Neural cell (in vitro differentiated cells): ENCODE results near the gene USH1C. TPM values are rescaled to one million over a fixed set of nuclear protein-coding genes. Genes with fewer than 3 reads are reported as not detected.

Source experiments
- H2AFZ ChIP-seq: fragments of 200-600, 300-800 bp; sonication (generic), shearing (Covaris generic); 2 replicates; pipeline ENCODE4 v1.6.0; 2014; ENCODE audit warnings: low read depth, mild to moderate bottlenecking, antibody characterized with exemption, low read length, moderate library complexity
- H3F3A ChIP-seq: fragments of 200-600 bp; shearing (Covaris generic); 2 replicates; pipeline ENCODE4 v1.6.1; 2016; ENCODE audit warnings: mild to moderate bottlenecking, moderate library complexity, mixed read lengths, antibody characterized with exemption, low read length; ENCODE audit not compliant: insufficient read depth, poor library complexity, severe bottlenecking
- H3K27ac ChIP-seq: fragments of 200-600, 300-800 bp; sonication (generic), shearing (Covaris generic); 2 replicates; pipeline ENCODE4 v1.5.1; 2014; ENCODE audit warnings: mild to moderate bottlenecking, low read length, moderate library complexity
- H3K27me3 ChIP-seq: fragments of 300-800, 200-600 bp; sonication (generic), shearing (Covaris generic); 2 replicates; pipeline ENCODE4 v1.6.0; 2014; ENCODE audit warnings: mild to moderate bottlenecking, low read depth, low read length, moderate library complexity; ENCODE audit not compliant: insufficient read depth
- H3K36me3 ChIP-seq: fragments of 300-800, 200-600 bp; sonication (generic), shearing (Covaris generic); 2 replicates; pipeline ENCODE4 v1.5.1; 2014; ENCODE audit warnings: mild to moderate bottlenecking, antibody characterized with exemption, low read length, moderate library complexity; ENCODE audit not compliant: insufficient read depth
- H3K4me2 ChIP-seq: fragments of 300-800, 200-600 bp; sonication (generic), shearing (Covaris generic); 2 replicates; pipeline ENCODE4 v1.6.0; 2014; ENCODE audit warnings: mild to moderate bottlenecking, low read length
- H3K4me3 ChIP-seq: fragments of 300-800, 200-600 bp; sonication (generic), shearing (Covaris generic); 2 replicates; pipeline ENCODE4 v1.5.1; 2014; ENCODE audit warnings: mild to moderate bottlenecking, low read length, moderate library complexity
- H3K79me2 ChIP-seq: fragments of 200-600 bp; shearing (Covaris generic); replicated peaks from 2 replicates; pipeline ENCODE4 v1.6.0; 2014; ENCODE audit warnings: mild to moderate bottlenecking, low read length, moderate library complexity; ENCODE audit not compliant: insufficient read depth
- H3K9ac ChIP-seq: fragments of 300-800, 200-600 bp; sonication (generic), shearing (Covaris generic); 2 replicates; pipeline ENCODE4 v1.6.1; 2016; ENCODE audit warnings: mild to moderate bottlenecking, low read length, mixed read lengths
- H3K9me2 ChIP-seq: fragments of 200-600 bp; shearing (Covaris generic); 2 replicates; pipeline ENCODE4 v1.6.1; 2016; ENCODE audit warnings: mild to moderate bottlenecking, low read length, mixed read lengths; ENCODE audit not compliant: insufficient read depth
- H3K9me3 ChIP-seq: fragments of 200-600, 300-800 bp; sonication (generic), shearing (Covaris generic); 2 replicates; pipeline ENCODE4 v1.6.1; 2016; ENCODE audit warnings: mild to moderate bottlenecking, mixed run types, low read length, moderate library complexity, mixed read lengths
- H4K20me1 ChIP-seq: fragments of 200-600 bp; shearing (Covaris generic); 2 replicates; pipeline ENCODE4 v1.6.1; 2016; ENCODE audit warnings: mild to moderate bottlenecking, mixed run types; ENCODE audit not compliant: insufficient read depth
- EP300 ChIP-seq: fragments of 450-650 bp; conservative IDR thresholded peaks from 2 replicates; pipeline ENCODE4 v1.6.1; 2014; ENCODE audit warnings: antibody characterized with exemption, mild to moderate bottlenecking, moderate library complexity; ENCODE audit not compliant: poor library complexity, severe bottlenecking
- EZH2 ChIP-seq: fragments of 200-600, 300-800 bp; shearing (Covaris generic), sonication (generic); IDR thresholded peaks from 2 replicates; pipeline ENCODE4 v1.6.1; 2014; ENCODE audit warnings: antibody characterized with exemption, low read length, borderline replicate concordance, mild to moderate bottlenecking; ENCODE audit not compliant: insufficient read depth, poor library complexity, severe bottlenecking
- MXI1 ChIP-seq: fragments of 450-650 bp; conservative IDR thresholded peaks from 2 replicates; pipeline ENCODE4 v1.6.1; 2014; ENCODE audit warnings: antibody characterized with exemption, mild to moderate bottlenecking; ENCODE audit not compliant: poor library complexity, severe bottlenecking
- POLR2AphosphoS5 ChIP-seq: IDR thresholded peaks from 2 replicates; pipeline ENCODE4 v1.6.1; 2012
- RAD21 ChIP-seq: fragments of 450-650 bp; conservative IDR thresholded peaks from 2 replicates; pipeline ENCODE4 v1.6.1; 2014; ENCODE audit warnings: antibody characterized with exemption, mild to moderate bottlenecking, moderate library complexity
- SMC3 ChIP-seq: fragments of 450-650 bp; conservative IDR thresholded peaks from 2 replicates; pipeline ENCODE4 v1.6.1; 2014; ENCODE audit warnings: antibody characterized with exemption, mild to moderate bottlenecking, moderate library complexity; ENCODE audit not compliant: poor library complexity
- TAF1 ChIP-seq: IDR thresholded peaks from 2 replicates; pipeline ENCODE4 v1.6.1; 2012; ENCODE audit warnings: low read depth
- polyA plus RNA-seq: library from polyadenylated mRNA; depleted of rRNA; stranded (reverse); fragments of >200 nt; gene quantifications from 2 replicates; pipeline ENCODE4 v1.2.3, GENCODE V29; 2014
- TF ChIP-seq, protein P1 (sequence below): fragments of 450-650 bp; IDR thresholded peaks from 2 replicates; pipeline ENCODE4 v1.5.1; 2014; ENCODE audit warnings: antibody characterized with exemption, mild to moderate bottlenecking, moderate library complexity; ENCODE audit not compliant: poor library complexity, severe bottlenecking
- TF ChIP-seq, protein P2 (sequence below): IDR thresholded peaks from 2 replicates; pipeline ENCODE4 v1.6.1; 2012; ENCODE audit warnings: borderline replicate concordance

USH1C gene
- polyA plus RNA-seq, 1 donor from 2014 or later: 0.67 TPM

DNA sequence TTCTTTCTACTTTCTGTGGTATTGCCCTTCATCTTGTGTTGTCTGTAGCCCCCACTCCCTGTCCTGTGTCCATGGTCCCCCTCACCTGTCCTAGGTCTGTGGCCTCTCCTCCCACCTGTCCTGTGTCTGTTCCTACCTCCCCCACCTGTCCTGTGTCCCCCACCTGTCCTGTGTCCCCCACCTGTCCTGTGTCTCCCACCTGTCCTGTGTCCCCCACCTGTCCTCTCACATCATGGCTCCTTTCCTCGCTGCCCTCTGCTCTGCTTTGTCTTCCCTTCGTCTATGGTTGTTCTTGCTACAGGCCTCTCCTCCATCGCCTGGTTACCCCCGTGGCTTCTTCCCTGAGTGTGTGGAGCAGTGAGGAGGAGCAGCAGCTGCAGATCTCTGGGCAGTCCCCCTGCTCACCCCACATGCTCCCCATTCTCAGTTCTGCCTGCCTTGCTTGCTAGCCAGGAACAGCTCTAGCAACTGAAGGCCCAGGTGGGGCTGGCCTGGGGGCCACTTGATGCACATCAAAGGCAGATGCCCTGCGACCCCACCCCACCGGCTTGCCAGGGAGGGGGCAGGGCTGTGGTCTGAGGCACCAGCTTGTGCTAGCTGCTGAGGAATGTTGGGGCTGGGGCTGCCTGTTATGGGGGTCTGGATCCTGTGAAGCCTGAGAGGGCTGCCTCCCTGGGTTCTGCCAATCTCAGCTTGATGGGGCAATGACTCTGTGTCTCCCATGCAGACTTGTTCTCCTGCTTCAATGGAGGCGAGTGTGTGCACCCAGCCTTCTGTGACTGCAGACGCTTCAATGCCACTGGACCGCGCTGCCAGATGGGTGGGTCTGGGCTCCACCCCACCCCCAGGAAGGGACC is 8.4 kb upstream of the USH1C start:
- Histone ChIP-seq H2AFZ (no peak overlapping the region), H3K4me3 (no peak overlapping the region), H3K27ac (no peak overlapping the region), H4K20me1 (no peaks in the 10 kb centered on the region), H3K36me3 (no peaks in the 10 kb centered on the region), H3K9me3 (no peaks in the 10 kb centered on the region), H3K27me3 (no peaks in the 10 kb centered on the region), H3F3A (no peaks in the 10 kb centered on the region), H3K79me2 (no peaks in the 10 kb centered on the region), H3K4me2 (no peak overlapping the region), H3K9me2 (no peaks in the 10 kb centered on the region), H3K9ac (no peak overlapping the region)
- TF ChIP-seq RAD21: no peak
- no peak for TF ChIP-seq POLR2AphosphoS5
- no peak for TF ChIP-seq SMC3
- TF ChIP-seq EP300: no peak
- TF ChIP-seq EZH2: no peak
- TF ChIP-seq MXI1: no peak
- TF ChIP-seq, protein P1, sequence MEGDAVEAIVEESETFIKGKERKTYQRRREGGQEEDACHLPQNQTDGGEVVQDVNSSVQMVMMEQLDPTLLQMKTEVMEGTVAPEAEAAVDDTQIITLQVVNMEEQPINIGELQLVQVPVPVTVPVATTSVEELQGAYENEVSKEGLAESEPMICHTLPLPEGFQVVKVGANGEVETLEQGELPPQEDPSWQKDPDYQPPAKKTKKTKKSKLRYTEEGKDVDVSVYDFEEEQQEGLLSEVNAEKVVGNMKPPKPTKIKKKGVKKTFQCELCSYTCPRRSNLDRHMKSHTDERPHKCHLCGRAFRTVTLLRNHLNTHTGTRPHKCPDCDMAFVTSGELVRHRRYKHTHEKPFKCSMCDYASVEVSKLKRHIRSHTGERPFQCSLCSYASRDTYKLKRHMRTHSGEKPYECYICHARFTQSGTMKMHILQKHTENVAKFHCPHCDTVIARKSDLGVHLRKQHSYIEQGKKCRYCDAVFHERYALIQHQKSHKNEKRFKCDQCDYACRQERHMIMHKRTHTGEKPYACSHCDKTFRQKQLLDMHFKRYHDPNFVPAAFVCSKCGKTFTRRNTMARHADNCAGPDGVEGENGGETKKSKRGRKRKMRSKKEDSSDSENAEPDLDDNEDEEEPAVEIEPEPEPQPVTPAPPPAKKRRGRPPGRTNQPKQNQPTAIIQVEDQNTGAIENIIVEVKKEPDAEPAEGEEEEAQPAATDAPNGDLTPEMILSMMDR: no peak

DNA sequence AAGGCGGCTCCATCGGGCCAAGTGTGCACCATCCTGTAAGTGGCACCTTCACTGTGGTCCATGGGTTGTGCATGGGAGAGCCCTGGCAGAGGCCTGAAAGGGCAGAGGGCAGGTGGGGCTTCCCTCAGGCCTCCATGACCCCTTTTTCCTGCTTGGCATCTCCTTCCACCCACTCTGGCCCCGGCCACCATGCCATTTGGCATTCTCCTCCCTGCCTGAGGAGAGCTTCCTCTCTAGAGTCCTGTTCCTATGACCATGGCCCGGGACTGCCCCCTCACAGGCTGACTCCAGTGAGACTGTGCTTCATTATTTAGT is 7.8 kb upstream of the USH1C start:
- no peak overlapping the region for H2AFZ ChIP-seq
- no peak for TF ChIP-seq POLR2AphosphoS5
- no peak for TF ChIP-seq RAD21
- TF ChIP-seq, protein P1: no peak
- TF ChIP-seq TAF1: no peak
- TF ChIP-seq EZH2: no peak
- TF ChIP-seq, protein P2, sequence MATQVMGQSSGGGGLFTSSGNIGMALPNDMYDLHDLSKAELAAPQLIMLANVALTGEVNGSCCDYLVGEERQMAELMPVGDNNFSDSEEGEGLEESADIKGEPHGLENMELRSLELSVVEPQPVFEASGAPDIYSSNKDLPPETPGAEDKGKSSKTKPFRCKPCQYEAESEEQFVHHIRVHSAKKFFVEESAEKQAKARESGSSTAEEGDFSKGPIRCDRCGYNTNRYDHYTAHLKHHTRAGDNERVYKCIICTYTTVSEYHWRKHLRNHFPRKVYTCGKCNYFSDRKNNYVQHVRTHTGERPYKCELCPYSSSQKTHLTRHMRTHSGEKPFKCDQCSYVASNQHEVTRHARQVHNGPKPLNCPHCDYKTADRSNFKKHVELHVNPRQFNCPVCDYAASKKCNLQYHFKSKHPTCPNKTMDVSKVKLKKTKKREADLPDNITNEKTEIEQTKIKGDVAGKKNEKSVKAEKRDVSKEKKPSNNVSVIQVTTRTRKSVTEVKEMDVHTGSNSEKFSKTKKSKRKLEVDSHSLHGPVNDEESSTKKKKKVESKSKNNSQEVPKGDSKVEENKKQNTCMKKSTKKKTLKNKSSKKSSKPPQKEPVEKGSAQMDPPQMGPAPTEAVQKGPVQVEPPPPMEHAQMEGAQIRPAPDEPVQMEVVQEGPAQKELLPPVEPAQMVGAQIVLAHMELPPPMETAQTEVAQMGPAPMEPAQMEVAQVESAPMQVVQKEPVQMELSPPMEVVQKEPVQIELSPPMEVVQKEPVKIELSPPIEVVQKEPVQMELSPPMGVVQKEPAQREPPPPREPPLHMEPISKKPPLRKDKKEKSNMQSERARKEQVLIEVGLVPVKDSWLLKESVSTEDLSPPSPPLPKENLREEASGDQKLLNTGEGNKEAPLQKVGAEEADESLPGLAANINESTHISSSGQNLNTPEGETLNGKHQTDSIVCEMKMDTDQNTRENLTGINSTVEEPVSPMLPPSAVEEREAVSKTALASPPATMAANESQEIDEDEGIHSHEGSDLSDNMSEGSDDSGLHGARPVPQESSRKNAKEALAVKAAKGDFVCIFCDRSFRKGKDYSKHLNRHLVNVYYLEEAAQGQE: no peak
- no peak for TF ChIP-seq SMC3
- TF ChIP-seq MXI1: no peak
- no peak overlapping the region for H3K9ac ChIP-seq
- H4K20me1 ChIP-seq: no peaks in the 10 kb centered on the region
- no peaks in the 10 kb centered on the region for H3K36me3 ChIP-seq
- no peaks in the 10 kb centered on the region for H3K27me3 ChIP-seq
- no peak overlapping the region for H3K4me3 ChIP-seq
- H3K27ac ChIP-seq: no peak overlapping the region
- no peaks in the 10 kb centered on the region for H3K9me3 ChIP-seq
- no peak overlapping the region for H3K4me2 ChIP-seq
- H3K79me2 ChIP-seq: no peaks in the 10 kb centered on the region
- H3F3A ChIP-seq: no peaks in the 10 kb centered on the region
- H3K9me2 ChIP-seq: no peaks in the 10 kb centered on the region
